Measurements from ENCODE around the gene PACRG. TPM values are rescaled to one million over a fixed set of nuclear protein-coding genes. Genes with fewer than 3 reads are reported as not detected.
A peak's percentile ranks its signal among the peaks of the same experiment; 100 is the strongest.

The PACRG gene
- total RNA-seq, 1 donor from 2014 or later, result 8.2 TPM

- intact Hi-C loops (cut with micrococcal nuclease), result no loop called here
- DNase-seq, result no peak
- ATAC-seq, result no peak
Measured at GRCh38 chr6:163146036-163146435, 418.3 kb downstream of the PACRG start.

GRCh38 chr6:163147994-163148393 is 420.2 kb downstream of the PACRG start:
- intact Hi-C loops (cut with micrococcal nuclease), result no loop called here
- ATAC-seq (no peak), DNase-seq (no peak)

- intact Hi-C loops (cut with micrococcal nuclease), result no loop called here
- ATAC-seq (peak; percentile 61), DNase-seq (no peak)
Measured at GRCh38 chr6:163148451-163149278, 420.9 kb downstream of the PACRG start.

- DNase-seq, result no peak
- intact Hi-C loops (cut with micrococcal nuclease), result no loop called here
- ATAC-seq, result no peak
Measured at GRCh38 chr6:163149279-163149848, 421.6 kb downstream of the PACRG start.

- no peak for DNase-seq
- ATAC-seq, result no peak
- intact Hi-C loops (cut with micrococcal nuclease), result no loop called here
Measured at GRCh38 chr6:163151212-163151611, 423.4 kb downstream of the PACRG start.

- no peak for ATAC-seq
Measured at GRCh38 chr6:163152701-163153100, 424.9 kb downstream of the PACRG start.

GRCh38 chr6:163159110-163159509 is 431.3 kb downstream of the PACRG start:
- ATAC-seq, result no peak
- intact Hi-C loops (cut with micrococcal nuclease), result no loop called here
- no peak for DNase-seq

More at GRCh38 chr6:163152701-163153100, 424.9 kb downstream of the PACRG start:
- DNase-seq, result no peak
- intact Hi-C loops (cut with micrococcal nuclease), result no loop called here

- intact Hi-C loops (cut with micrococcal nuclease), result no loop called here
- no peak for DNase-seq
- ATAC-seq, result peak; percentile 66
Measured at GRCh38 chr6:163159689-163160088, 431.9 kb downstream of the PACRG start.

GRCh38 chr6:163162007-163162873 is 434.5 kb downstream of the PACRG start:
- ATAC-seq, result no peak
- intact Hi-C loops (cut with micrococcal nuclease), result no loop called here
- no peak for DNase-seq

- DNase-seq, result no peak
- intact Hi-C loops (cut with micrococcal nuclease), result no loop called here
- ATAC-seq, result no peak
Measured at GRCh38 chr6:163162874-163163213, 435.1 kb downstream of the PACRG start.

- ATAC-seq (no peak), DNase-seq (no peak)
- intact Hi-C loops (cut with micrococcal nuclease), result no loop called here
Measured at GRCh38 chr6:163164175-163164900, 436.6 kb downstream of the PACRG start.

- ATAC-seq, result no peak
- intact Hi-C loops (cut with micrococcal nuclease), result no loop called here
Measured at GRCh38 chr6:163165155-163165910, 437.6 kb downstream of the PACRG start.

GRCh38 chr6:163165922-163166321 is 438.1 kb downstream of the PACRG start:
- ATAC-seq (no peak), DNase-seq (no peak)
- intact Hi-C loops (cut with micrococcal nuclease), result no loop called here

More at GRCh38 chr6:163165155-163165910, 437.6 kb downstream of the PACRG start:
- no peak for DNase-seq

GRCh38 chr6:163166507-163166906 is 438.7 kb downstream of the PACRG start:
- no peak for DNase-seq
- intact Hi-C loops (cut with micrococcal nuclease), result no loop called here
- no peak for ATAC-seq

GRCh38 chr6:163169521-163169920 is 441.7 kb downstream of the PACRG start:
- no peak for DNase-seq
- intact Hi-C loops (cut with micrococcal nuclease), result no loop called here

GRCh38 chr6:163170294-163170883 is 442.6 kb downstream of the PACRG start:
- ATAC-seq (no peak), DNase-seq (no peak)
- intact Hi-C loops (cut with micrococcal nuclease), result no loop called here

More at GRCh38 chr6:163169521-163169920, 441.7 kb downstream of the PACRG start:
- ATAC-seq, result no peak

- no peak for DNase-seq
- no peak for ATAC-seq
- intact Hi-C loops (cut with micrococcal nuclease), result no loop called here
Measured at GRCh38 chr6:163173741-163174140, 446.0 kb downstream of the PACRG start.

- intact Hi-C loops (cut with micrococcal nuclease), result no loop called here
- ATAC-seq, result no peak
- DNase-seq, result no peak
Measured at GRCh38 chr6:163175301-163175700, 447.5 kb downstream of the PACRG start.
